Fibroblast of skin of right quadriceps (primary cell): ENCODE results near the gene VEGFB.

Experiments used
- DNase-seq: peaks from one replicate; pipeline ENCODE4 v3.0.0-alpha.2; 2013

Gene VEGFB

GRCh38 chr11:64247729-64248531 is 13.5 kb downstream of the VEGFB start:
- no peak for DNase-seq

- DNase-seq = no peak
Observed at GRCh38 chr11:64248578-64248977, 14.2 kb downstream of the VEGFB start.

GRCh38 chr11:64249038-64249437 is 14.7 kb downstream of the VEGFB start:
- DNase-seq = no peak

GRCh38 chr11:64249563-64250414 is 15.4 kb downstream of the VEGFB start:
- DNase-seq = no peak

GRCh38 chr11:64250415-64251015 is 16.1 kb downstream of the VEGFB start:
- DNase-seq = no peak

GRCh38 chr11:64251016-64251752 is 16.8 kb downstream of the VEGFB start, which contains the start of gene PLCB3:
PLCB3 (plus strand) TSS chr11:64251530; CDS start chr11:64251650, 120 bp downstream.
- DNase-seq = peak; percentile 51

GRCh38 chr11:64251753-64252002 is 17.3 kb downstream of the VEGFB start:
- DNase-seq = no peak

GRCh38 chr11:64252003-64252872 is 17.9 kb downstream of the VEGFB start:
- DNase-seq = no peak

GRCh38 chr11:64253043-64253442 is 18.7 kb downstream of the VEGFB start:
- DNase-seq = no peak

GRCh38 chr11:64253481-64253880 is 19.1 kb downstream of the VEGFB start:
- DNase-seq = no peak

GRCh38 chr11:64254326-64254725 is 19.9 kb downstream of the VEGFB start:
- DNase-seq = no peak

- DNase-seq = no peak
Observed at GRCh38 chr11:64255135-64256128, 21.0 kb downstream of the VEGFB start.

- no peak for DNase-seq
Observed at GRCh38 chr11:64256300-64256699, 21.9 kb downstream of the VEGFB start.

- DNase-seq = no peak
Observed at GRCh38 chr11:64258356-64258755, 24.0 kb downstream of the VEGFB start.

- no peak for DNase-seq
Observed at GRCh38 chr11:64258946-64259532, 24.7 kb downstream of the VEGFB start.

- DNase-seq = no peak
Observed at GRCh38 chr11:64259533-64260067, 25.2 kb downstream of the VEGFB start.

- no peak for DNase-seq
Observed at GRCh38 chr11:64260147-64260708, 25.8 kb downstream of the VEGFB start.

GRCh38 chr11:64261556-64262080 is 27.2 kb downstream of the VEGFB start:
- DNase-seq = no peak

GRCh38 chr11:64262271-64263002 is 28.1 kb downstream of the VEGFB start:
- no peak for DNase-seq
